Measurements from ENCODE around the gene IL20RB. TPM values are rescaled to one million over a fixed set of nuclear protein-coding genes. Genes with fewer than 3 reads are reported as not detected.

The IL20RB gene
- total RNA-seq, 1 donor from 2014 or later: 3.7 TPM

DNA sequence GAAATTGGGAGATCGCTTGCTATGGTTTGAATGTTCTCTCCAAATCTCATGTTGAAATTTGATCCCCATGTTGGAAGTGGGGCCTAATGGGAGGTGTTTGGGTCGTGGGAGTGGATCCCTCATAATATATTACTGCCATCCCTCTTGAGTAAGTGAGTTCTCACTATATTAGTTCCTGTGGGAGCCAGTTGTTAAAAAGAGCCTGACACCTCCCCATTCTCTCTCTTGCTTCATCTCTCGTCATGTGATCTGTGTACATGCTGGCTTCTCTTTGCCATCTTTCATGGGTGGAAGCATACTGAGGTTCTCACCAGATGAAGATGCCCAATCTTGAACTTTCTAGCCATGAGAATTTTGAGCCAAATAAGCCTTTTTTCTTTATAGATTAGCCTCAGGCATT is 43.0 kb upstream of the IL20RB start:
- H3K27me3 ChIP-seq: no peaks in the 10 kb centered on the region
- H3K4me1 ChIP-seq: peaks cover 23% of the 10 kb centered on the region
- no peaks in the 10 kb centered on the region for H3K36me3 ChIP-seq
- no peaks in the 10 kb centered on the region for H3K9me3 ChIP-seq
- peak; percentile 42 for ATAC-seq
- no peak overlapping the region for H3K4me3 ChIP-seq
- TF ChIP-seq, protein P1, sequence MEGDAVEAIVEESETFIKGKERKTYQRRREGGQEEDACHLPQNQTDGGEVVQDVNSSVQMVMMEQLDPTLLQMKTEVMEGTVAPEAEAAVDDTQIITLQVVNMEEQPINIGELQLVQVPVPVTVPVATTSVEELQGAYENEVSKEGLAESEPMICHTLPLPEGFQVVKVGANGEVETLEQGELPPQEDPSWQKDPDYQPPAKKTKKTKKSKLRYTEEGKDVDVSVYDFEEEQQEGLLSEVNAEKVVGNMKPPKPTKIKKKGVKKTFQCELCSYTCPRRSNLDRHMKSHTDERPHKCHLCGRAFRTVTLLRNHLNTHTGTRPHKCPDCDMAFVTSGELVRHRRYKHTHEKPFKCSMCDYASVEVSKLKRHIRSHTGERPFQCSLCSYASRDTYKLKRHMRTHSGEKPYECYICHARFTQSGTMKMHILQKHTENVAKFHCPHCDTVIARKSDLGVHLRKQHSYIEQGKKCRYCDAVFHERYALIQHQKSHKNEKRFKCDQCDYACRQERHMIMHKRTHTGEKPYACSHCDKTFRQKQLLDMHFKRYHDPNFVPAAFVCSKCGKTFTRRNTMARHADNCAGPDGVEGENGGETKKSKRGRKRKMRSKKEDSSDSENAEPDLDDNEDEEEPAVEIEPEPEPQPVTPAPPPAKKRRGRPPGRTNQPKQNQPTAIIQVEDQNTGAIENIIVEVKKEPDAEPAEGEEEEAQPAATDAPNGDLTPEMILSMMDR (IDR thresholded peaks at IDR 0.05): no peak
- no peak for DNase-seq
- no peak overlapping the region for H3K27ac ChIP-seq
- intact Hi-C loops (cut with DNase I): no loop called here

DNA sequence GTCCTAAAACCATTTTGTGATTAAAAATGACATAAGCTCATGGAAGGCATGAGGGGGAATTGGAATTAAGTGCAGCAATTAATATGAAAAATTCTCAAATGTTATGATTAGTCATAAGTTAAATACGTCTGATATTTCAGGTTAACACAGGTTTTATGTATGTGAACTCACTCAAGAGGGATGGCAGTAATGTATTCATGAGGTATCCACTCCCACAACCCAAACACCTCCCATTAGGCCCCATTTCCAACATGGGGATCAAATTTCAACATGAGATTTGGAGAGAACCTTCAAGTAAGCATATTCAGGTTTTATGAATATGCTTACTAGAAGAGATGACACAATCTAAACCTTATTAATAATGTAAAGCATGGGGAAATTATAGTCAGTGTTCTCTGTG is 41.6 kb upstream of the IL20RB start:
- no peaks in the 10 kb centered on the region for H3K27me3 ChIP-seq
- no peak for ATAC-seq
- H3K27ac ChIP-seq: no peak overlapping the region
- no peaks in the 10 kb centered on the region for H3K36me3 ChIP-seq
- H3K4me1 ChIP-seq: peaks cover 17% of the 10 kb centered on the region
- TF ChIP-seq, protein P1 (IDR thresholded peaks at IDR 0.05): no peak
- DNase-seq: no peak
- no peaks in the 10 kb centered on the region for H3K9me3 ChIP-seq
- intact Hi-C loops (cut with DNase I): no loop called here
- H3K4me3 ChIP-seq: no peak overlapping the region

DNA sequence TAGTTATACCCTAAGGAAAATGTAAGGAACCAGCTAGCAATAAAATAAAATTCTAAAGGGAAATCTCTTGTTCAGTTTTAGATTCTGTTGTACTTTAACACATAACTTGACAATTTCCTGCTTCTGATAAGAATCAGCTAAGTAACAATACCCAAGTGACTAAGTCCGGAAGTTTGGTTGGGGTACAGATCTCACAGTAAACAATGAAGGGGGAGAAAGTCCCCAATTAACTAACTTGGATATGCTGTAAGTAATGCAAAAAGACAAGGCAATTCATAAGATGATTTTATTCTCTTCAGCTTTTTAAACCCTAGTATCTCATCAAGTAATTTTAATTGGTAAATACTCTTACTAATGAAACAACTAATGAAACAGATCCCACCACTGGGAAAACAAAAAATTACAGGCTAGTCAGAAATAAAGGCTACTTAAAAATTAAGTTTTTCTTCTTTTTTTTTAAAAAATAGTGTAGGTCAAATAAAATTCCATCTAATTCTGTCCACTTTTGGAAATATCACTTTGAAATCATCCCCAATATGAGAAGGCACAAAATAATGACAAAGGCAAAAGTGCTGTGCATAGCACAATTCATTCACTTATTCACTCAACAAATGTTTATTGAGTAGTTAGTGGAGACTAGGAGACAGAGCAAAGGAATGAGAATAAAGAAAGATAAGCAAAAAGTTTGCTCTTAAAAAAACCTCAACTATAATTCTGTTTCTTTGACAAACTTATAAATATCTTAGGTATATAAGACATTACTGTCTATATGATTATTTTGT is 37.8 kb upstream of the IL20RB start:
- H3K4me1 ChIP-seq: peaks cover 14% of the 10 kb centered on the region
- no peak for ATAC-seq
- TF ChIP-seq, protein P1 (IDR thresholded peaks at IDR 0.05): no peak
- H3K27me3 ChIP-seq: no peaks in the 10 kb centered on the region
- H3K9me3 ChIP-seq: no peaks in the 10 kb centered on the region
- no peaks in the 10 kb centered on the region for H3K36me3 ChIP-seq
- no peak for DNase-seq
- H3K4me3 ChIP-seq: no peak overlapping the region
- intact Hi-C loops (cut with DNase I): no loop called here
- H3K27ac ChIP-seq: peak overlapping the region; percentile 2

DNA sequence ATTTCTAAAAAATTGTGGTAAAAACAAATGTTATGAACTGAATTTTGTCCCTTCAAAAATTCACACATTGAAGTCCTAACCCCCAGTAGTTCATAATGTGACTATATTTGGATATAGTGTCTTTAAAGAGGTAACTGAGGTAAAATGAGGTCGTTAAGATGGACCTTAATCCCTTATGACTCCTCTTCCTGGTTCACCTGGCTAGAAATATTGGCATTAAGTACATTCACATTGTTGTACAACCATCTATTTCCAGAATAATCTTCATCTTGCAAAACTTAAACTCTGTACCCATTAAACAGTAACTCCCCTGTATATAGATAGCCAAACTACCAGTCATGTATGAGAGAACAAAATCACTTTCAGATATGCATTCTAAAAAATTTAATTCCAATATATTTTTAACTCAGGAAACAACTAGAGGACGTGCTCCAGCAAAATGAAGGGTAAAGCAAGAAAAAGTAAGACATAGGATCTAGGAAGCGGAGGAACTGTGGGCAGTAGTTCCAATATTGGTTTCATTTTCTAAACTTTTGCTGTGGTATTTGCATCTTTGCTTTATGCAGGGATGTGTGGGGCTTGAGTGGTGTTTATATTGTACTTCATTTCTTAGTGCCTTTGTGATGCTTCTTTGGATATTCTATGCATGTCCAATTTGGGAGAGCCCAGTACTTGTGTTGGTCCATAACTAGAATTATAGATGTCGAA is 36.7 kb upstream of the IL20RB start:
- peak overlapping the region; percentile 4 for H3K27ac ChIP-seq
- no peaks in the 10 kb centered on the region for H3K27me3 ChIP-seq
- TF ChIP-seq, protein P1 (IDR thresholded peaks at IDR 0.05): no peak
- peaks cover 22% of the 10 kb centered on the region for H3K4me1 ChIP-seq
- H3K36me3 ChIP-seq: no peaks in the 10 kb centered on the region
- ATAC-seq (no peak), DNase-seq (no peak)
- H3K4me3 ChIP-seq: no peak overlapping the region
- no peaks in the 10 kb centered on the region for H3K9me3 ChIP-seq
- intact Hi-C loops (cut with DNase I): no loop called here

DNA sequence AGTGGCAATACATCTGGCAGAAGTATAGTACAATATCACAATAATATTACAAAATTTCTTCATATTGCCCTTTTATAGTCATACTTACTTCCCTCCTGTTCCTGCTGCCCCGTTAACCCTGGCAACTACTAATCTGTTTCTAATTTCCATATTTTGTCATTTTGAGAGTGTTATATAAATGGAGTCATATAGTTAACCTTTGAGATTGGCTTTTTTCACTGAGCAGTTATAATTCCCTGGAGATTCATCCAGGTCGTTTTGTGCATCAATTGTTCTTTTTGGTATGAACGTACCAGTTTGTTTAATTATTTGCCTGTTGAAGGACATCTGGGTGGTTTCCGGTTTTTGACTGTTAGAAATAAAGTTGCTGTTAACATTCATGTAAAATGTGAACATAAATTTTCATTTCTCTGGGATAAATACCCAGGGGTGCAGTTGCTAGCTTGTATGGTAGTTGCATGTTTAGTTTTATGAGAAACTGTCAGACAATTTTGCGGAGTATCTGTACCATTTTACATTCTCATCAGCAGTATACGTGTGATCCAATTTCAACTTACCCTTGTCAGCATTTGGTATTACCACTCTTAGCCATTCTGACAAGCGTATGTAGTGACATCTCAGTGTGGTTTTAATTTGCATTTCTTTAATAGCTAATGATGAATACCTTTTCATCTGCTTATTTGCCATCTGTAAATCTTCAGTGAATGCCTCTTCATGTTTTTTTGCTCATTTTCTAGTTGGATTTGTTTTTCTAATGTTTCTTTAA is 32.2 kb upstream of the IL20RB start:
- TF ChIP-seq, protein P1 (IDR thresholded peaks at IDR 0.05): no peak
- DNase-seq: no peak
- Histone ChIP-seq H3K27ac (no peak overlapping the region), H3K4me1 (peaks cover 24% of the 10 kb centered on the region), H3K27me3 (no peaks in the 10 kb centered on the region), H3K36me3 (no peaks in the 10 kb centered on the region), H3K9me3 (no peaks in the 10 kb centered on the region), H3K4me3 (no peak overlapping the region)
- intact Hi-C loops (cut with DNase I): no loop called here
- ATAC-seq: peak; percentile 54
